Astrocyte (in vitro differentiated cells and primary cell): ENCODE data around the gene ASCC3. TPM values are rescaled to one million over a fixed set of nuclear protein-coding genes. Genes with fewer than 3 reads are reported as not detected.
A peak's percentile ranks its signal among the peaks of the same experiment; 100 is the strongest.

ENCODE experiments used
- DNase-seq: peaks from one replicate; pipeline ENCODE4 v3.0.0-alpha.2; 2010; ENCODE audit warnings: low read depth
- FAIRE-seq: peaks from 2 replicates; lab custom pipeline; 2011; peaks lifted over from hg19 to GRCh38; lab: Jason Lieb, UNC
- H2AFZ ChIP-seq: 2 replicates; pipeline ENCODE4 v1.6.0; 2012; ENCODE audit warnings: low read depth, low read length, inconsistent platforms
- H3K27ac ChIP-seq: 2 replicates; pipeline ENCODE4 v1.5.1; 2011; ENCODE audit warnings: low read depth, low read length, inconsistent platforms
- H3K27me3 ChIP-seq: 2 replicates; pipeline ENCODE4 v1.6.0; 2011; ENCODE audit warnings: low read length, inconsistent platforms; ENCODE audit not compliant: insufficient read depth
- H3K36me3 ChIP-seq: 2 replicates; pipeline ENCODE4 v1.5.1; 2011; ENCODE audit warnings: low read length, inconsistent platforms; ENCODE audit not compliant: insufficient read depth
- H3K4me1 ChIP-seq: 2 replicates; pipeline ENCODE4 v1.5.1; 2011; ENCODE audit warnings: low read length, inconsistent platforms; ENCODE audit not compliant: insufficient read depth
- H3K4me2 ChIP-seq: 2 replicates; pipeline ENCODE4 v1.6.0; 2012; ENCODE audit warnings: low read length, inconsistent platforms
- H3K4me3 ChIP-seq: 2 replicates; pipeline ENCODE4 v1.5.1; 2011; ENCODE audit warnings: low read depth, mild to moderate bottlenecking, low read length, inconsistent platforms; ENCODE audit not compliant: insufficient read depth
- H3K79me2 ChIP-seq: 2 replicates; pipeline ENCODE4 v1.6.0; 2012; ENCODE audit warnings: mild to moderate bottlenecking, low read length, inconsistent platforms; ENCODE audit not compliant: insufficient read depth
- H3K9ac ChIP-seq: 2 replicates; pipeline ENCODE4 v1.6.0; 2012; ENCODE audit warnings: mild to moderate bottlenecking, low read length, inconsistent platforms
- H3K9me3 ChIP-seq: 2 replicates; pipeline ENCODE4 v1.5.1; 2012; ENCODE audit warnings: low read depth, mild to moderate bottlenecking, low read length, inconsistent platforms; ENCODE audit not compliant: insufficient read depth
- H4K20me1 ChIP-seq: 2 replicates; pipeline ENCODE4 v1.6.0; 2012; ENCODE audit warnings: low read length, inconsistent platforms; ENCODE audit not compliant: insufficient read depth
- H3K27ac Mint-ChIP-seq: one replicate; pipeline ENCODE4 v1.8.0; 2021; ENCODE audit warnings: mild to moderate bottlenecking, mixed read lengths; ENCODE audit not compliant: unreplicated experiment
- H3K27me3 Mint-ChIP-seq: one replicate; pipeline ENCODE4 v1.8.0; 2021; ENCODE audit warnings: low read depth, mixed read lengths; ENCODE audit not compliant: unreplicated experiment
- H3K36me3 Mint-ChIP-seq: one replicate; pipeline ENCODE4 v1.8.0; 2021; ENCODE audit warnings: low read depth, mixed read lengths; ENCODE audit not compliant: unreplicated experiment
- H3K4me1 Mint-ChIP-seq: one replicate; pipeline ENCODE4 v1.8.0; 2021; ENCODE audit warnings: low read depth, mixed read lengths; ENCODE audit not compliant: unreplicated experiment
- H3K4me3 Mint-ChIP-seq: one replicate; pipeline ENCODE4 v1.8.0; 2021; ENCODE audit warnings: mild to moderate bottlenecking, moderate library complexity, mixed read lengths; ENCODE audit not compliant: unreplicated experiment
- H3K9me3 Mint-ChIP-seq: one replicate; pipeline ENCODE4 v1.8.0; 2021; ENCODE audit warnings: mild to moderate bottlenecking, mixed read lengths; ENCODE audit not compliant: unreplicated experiment
- CTCF ChIP-seq: IDR thresholded peaks from 2 replicates; pipeline ENCODE4 v1.5.1; 2011; ENCODE audit warnings: low read depth, mild to moderate bottlenecking, inconsistent platforms, low read length, moderate library complexity; ENCODE audit not compliant: insufficient read depth
- EZH2 ChIP-seq: IDR thresholded peaks from 2 replicates; pipeline ENCODE4 v1.6.1; 2012; ENCODE audit warnings: mild to moderate bottlenecking, low read length, inconsistent platforms; ENCODE audit not compliant: insufficient read depth
- total RNA-seq: library from RNA; stranded (reverse); gene quantifications from 2 replicates; pipeline ENCODE4 v1.2.1, GENCODE V29; 2021

The ASCC3 gene
- total RNA-seq, 1 donor from 2014 or later, result 138 TPM

DNA sequence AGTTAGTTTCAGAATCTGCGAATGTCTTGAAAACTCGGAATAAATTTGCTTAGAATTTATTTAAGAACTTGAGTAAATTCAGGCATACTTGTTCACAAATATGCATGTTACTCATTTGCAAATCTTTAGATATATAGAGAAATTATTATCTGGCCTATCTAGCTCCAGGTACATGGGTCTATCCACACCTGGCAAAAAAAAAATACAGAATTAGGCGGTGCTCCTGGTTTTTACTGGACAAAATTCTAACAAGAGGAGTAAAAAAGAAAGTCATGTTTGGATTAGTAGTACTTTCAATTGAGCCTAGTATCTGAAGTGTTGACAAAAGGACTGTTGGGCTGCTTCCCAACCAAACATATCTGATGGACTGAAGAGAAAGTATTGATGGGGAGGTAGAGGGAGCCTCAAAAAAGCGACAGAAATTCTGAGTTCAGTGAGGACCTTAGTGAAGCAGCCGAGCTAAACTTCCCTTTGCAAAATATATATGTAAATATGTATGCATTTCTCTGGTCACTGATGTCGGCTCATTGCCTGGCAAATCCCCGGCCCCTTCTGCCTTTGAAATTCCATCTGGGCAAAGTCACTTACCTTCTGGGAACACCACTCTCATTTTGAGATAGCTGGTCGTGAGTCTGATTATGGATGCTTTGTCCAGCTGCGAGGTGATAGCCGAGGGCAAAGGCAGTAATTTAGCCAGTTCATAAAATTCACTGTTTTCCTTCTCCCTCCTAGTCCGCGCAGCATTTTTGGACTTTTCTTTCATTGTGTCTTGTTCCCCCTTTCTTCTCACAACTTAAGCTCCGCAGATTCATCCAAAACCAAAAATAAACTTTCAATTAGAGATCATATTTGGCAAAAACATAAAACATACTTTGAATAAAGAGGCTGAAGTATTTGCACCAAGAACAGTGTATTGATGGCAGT, 418.2 kb downstream of the ASCC3 start:
- peaks cover 91% of the 10 kb centered on the region for H3K27me3 Mint-ChIP-seq
- Histone ChIP-seq H3K27me3 (peaks cover 100% of the 10 kb centered on the region), H3K36me3 (no peaks in the 10 kb centered on the region), H4K20me1 (peaks cover 14% of the 10 kb centered on the region), H3K27ac (no peak overlapping the region), H3K4me2 (no peak overlapping the region), H3K4me3 (no peak overlapping the region), H3K9me3 (peaks cover 10% of the 10 kb centered on the region), H3K9ac (no peak overlapping the region), H3K79me2 (no peaks in the 10 kb centered on the region), H3K4me1 (peaks cover 6% of the 10 kb centered on the region), H2AFZ (no peak overlapping the region)
- TF ChIP-seq EZH2 (peak; percentile 12), CTCF (no peak)
- H3K9me3 Mint-ChIP-seq, result peaks cover 20% of the 10 kb centered on the region
- H3K4me1 Mint-ChIP-seq, result no peaks in the 10 kb centered on the region
- no peak for DNase-seq
- H3K4me3 Mint-ChIP-seq, result no peak overlapping the region
- no peak overlapping the region for H3K27ac Mint-ChIP-seq
- no peak for FAIRE-seq
- peaks cover 2% of the 10 kb centered on the region for H3K36me3 Mint-ChIP-seq

DNA sequence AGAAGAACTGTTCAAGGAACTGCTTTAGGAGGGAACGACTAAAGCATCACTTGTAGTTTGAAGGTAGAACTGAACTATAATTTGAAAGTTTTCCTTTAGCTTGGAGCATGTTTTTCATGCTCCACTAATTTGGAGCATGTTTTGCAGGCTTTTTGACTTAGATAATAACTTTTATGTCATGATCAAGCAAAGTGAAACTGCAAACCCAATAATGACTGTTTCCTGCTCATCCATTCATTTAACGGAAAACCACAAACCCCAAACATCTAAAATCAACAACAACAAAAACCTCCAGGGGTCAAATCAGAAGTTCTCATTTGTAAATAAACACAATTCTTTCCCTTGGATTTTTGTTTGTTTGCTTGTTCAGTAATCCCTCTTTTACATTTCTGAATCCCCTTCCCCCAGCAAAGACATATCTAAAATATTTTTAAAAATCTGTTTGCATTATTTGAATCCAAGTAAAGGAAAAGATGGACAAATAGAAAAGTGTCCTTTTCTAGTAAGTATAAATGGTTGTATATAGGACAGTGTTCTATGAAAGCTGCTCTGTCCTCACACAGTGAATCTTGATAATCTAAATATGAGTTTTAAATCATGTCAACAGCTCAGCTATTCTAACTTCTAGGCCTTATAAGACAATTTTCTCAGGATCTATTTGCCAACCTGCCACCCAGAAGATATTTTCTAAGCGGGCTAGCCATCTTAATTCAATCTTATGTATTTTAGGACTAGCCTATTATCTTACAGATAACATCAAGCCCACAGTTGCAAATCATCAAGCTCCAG, 419.0 kb downstream of the ASCC3 start:
- Mint-ChIP-seq H3K36me3 (peaks cover 2% of the 10 kb centered on the region), H3K27ac (no peak overlapping the region), H3K9me3 (peaks cover 18% of the 10 kb centered on the region), H3K27me3 (peaks cover 82% of the 10 kb centered on the region), H3K4me1 (no peaks in the 10 kb centered on the region), H3K4me3 (no peak overlapping the region)
- Histone ChIP-seq H3K27ac (no peak overlapping the region), H3K9me3 (peaks cover 10% of the 10 kb centered on the region), H3K4me2 (no peak overlapping the region), H3K36me3 (no peaks in the 10 kb centered on the region), H3K4me3 (no peak overlapping the region), H2AFZ (no peak overlapping the region), H3K27me3 (peaks cover 100% of the 10 kb centered on the region), H3K79me2 (no peaks in the 10 kb centered on the region), H3K9ac (no peak overlapping the region), H4K20me1 (peaks cover 14% of the 10 kb centered on the region), H3K4me1 (peaks cover 6% of the 10 kb centered on the region)
- FAIRE-seq, result no peak
- no peak for DNase-seq
- TF ChIP-seq EZH2, result peak; percentile 41
- TF ChIP-seq CTCF, result no peak
